Activated CD4-positive, alpha-beta memory T cell treated with anti-CD3 and anti-CD28 coated beads, Interleukin-2, amount 10 ng/mL, durations not matched to agents 7 days and 5 days (primary cell): ENCODE results near the gene APMAP. TPM values are rescaled to one million over a fixed set of nuclear protein-coding genes. Genes with fewer than 3 reads are reported as not detected.

Experiments
- CTCF ChIA-PET: fragments of 350-600 bp; sonication (Branson Sonifier 250); formaldehyde crosslinking; loops from one replicate; lab custom pipeline; 2021; ENCODE audit warnings: antibody characterized with exemption, inconsistent platforms; lab: Charles Lee
- POLR2A ChIA-PET: fragments of 350-600 bp; sonication (Branson Sonifier 250); formaldehyde crosslinking; loops from one replicate; lab custom pipeline; 2021; ENCODE audit warnings: antibody characterized with exemption; lab: Charles Lee
- DNase-seq: peaks from one replicate; pipeline ENCODE4 v3.0.0-alpha.2; 2020
- H3K27ac Mint-ChIP-seq: one replicate; pipeline ENCODE4 v1.8.0; 2021; ENCODE audit warnings: mild to moderate bottlenecking, mixed read lengths
- H3K27me3 Mint-ChIP-seq: one replicate; pipeline ENCODE4 v1.8.0; 2021; ENCODE audit warnings: mixed read lengths
- H3K36me3 Mint-ChIP-seq: one replicate; pipeline ENCODE4 v1.8.0; 2021; ENCODE audit warnings: low read depth, mixed read lengths
- H3K4me1 Mint-ChIP-seq: one replicate; pipeline ENCODE4 v1.8.0; 2021; ENCODE audit warnings: mixed read lengths
- H3K4me3 Mint-ChIP-seq: one replicate; pipeline ENCODE4 v1.8.0; 2021; ENCODE audit warnings: mild to moderate bottlenecking, mixed read lengths
- H3K9me3 Mint-ChIP-seq: one replicate; pipeline ENCODE4 v1.8.0; 2021; ENCODE audit warnings: mixed read lengths
- total RNA-seq, 2 experiments: library from RNA; stranded (reverse); gene quantifications; one replicate each; pipeline ENCODE4 v1.2.3, GENCODE V29; 2021

APMAP gene
- total RNA-seq, 2 experiments from 2014 or later, result 44.1 to 46.5 TPM

DNA sequence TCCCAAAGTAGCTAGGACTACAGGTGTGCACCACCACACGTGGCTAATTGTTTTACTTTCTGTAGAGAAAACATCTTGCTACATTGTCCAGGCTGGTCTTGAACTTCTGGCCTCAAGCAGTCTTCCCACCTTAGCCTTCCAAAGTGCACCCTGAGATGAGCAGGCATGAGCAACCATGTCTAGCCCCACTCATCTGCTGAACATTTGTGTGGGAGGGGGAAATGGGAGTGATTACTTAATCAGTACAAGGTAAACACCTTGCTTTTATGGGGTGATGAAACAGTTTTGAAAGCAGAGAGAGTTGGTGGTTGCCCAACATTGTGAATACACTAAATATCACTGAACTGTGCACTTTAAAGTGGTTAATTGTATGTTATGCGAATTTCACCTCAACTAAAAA, 5.3 kb downstream of the APMAP start:
- no peak for DNase-seq
- ChIA-PET CTCF (no interaction called here), POLR2A (no interaction called here)
- Mint-ChIP-seq H3K4me1 (peaks cover 65% of the 10 kb centered on the region), H3K4me3 (no peak overlapping the region), H3K36me3 (peaks cover 51% of the 10 kb centered on the region), H3K27me3 (no peaks in the 10 kb centered on the region), H3K9me3 (no peaks in the 10 kb centered on the region), H3K27ac (no peak overlapping the region)

DNA sequence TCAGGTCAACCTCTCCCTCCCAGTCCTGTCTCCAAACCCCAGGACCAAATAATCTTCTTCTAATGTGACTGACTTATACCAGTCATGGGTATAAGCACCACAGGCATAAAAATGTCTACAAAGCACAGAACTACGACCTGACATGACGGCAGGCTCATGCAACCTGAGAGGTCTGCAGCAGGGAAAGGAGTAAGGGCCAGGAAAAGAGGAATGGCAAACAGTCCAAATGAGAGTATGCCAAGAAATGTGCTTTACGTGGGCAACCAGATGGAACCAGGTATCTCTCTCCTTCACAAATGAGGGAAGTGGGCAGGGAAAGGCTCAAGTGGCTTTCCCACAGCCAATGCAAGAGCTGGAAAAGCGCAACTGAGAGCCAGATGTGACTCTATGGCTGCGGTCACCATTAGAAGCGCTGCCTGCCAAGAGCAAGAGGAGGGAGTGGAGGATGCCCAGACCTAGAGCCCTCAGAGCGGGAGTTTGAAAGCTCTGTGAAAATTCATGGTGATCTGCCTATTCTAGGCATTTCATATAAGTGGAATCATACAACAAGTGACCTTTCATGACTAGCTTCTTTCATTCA, 6.0 kb downstream of the APMAP start:
- H3K36me3 Mint-ChIP-seq, result peaks cover 53% of the 10 kb centered on the region
- H3K4me3 Mint-ChIP-seq, result no peak overlapping the region
- H3K9me3 Mint-ChIP-seq, result no peaks in the 10 kb centered on the region
- no peak overlapping the region for H3K27ac Mint-ChIP-seq
- ChIA-PET POLR2A (no interaction called here), CTCF (no interaction called here)
- DNase-seq, result no peak
- no peaks in the 10 kb centered on the region for H3K27me3 Mint-ChIP-seq
- peaks cover 68% of the 10 kb centered on the region for H3K4me1 Mint-ChIP-seq

DNA sequence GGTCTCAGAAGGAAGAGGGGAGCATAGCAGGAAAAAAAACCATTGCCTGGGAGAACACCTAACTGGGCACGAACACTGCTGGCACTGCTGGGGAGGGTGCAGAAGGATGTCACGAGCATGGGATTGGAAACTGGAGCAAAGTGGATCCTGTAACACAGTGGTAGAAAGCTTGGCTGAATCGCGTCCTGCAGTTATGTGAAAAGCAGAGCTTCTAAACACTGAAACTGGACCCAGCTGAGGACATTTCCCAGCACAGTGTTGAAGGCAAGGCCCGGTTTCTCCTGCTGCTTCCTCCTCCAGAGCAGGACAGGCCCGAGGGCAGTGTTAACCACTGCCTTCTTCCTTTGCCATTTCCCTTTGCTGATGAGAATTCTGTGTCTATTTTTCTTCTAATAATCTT, 6.7 kb downstream of the APMAP start:
- peaks cover 55% of the 10 kb centered on the region for H3K36me3 Mint-ChIP-seq
- H3K9me3 Mint-ChIP-seq, result no peaks in the 10 kb centered on the region
- CTCF ChIA-PET, result no interaction called here
- no peak overlapping the region for H3K27ac Mint-ChIP-seq
- DNase-seq, result no peak
- POLR2A ChIA-PET, result interaction anchor here (1.1 kb wide), 1 partner anchor 73 kb away, joined by 3 read pairs; no protein-coding TSS in a partner anchor
- H3K4me1 Mint-ChIP-seq, result peaks cover 68% of the 10 kb centered on the region
- H3K27me3 Mint-ChIP-seq, result no peaks in the 10 kb centered on the region
- no peak overlapping the region for H3K4me3 Mint-ChIP-seq

DNA sequence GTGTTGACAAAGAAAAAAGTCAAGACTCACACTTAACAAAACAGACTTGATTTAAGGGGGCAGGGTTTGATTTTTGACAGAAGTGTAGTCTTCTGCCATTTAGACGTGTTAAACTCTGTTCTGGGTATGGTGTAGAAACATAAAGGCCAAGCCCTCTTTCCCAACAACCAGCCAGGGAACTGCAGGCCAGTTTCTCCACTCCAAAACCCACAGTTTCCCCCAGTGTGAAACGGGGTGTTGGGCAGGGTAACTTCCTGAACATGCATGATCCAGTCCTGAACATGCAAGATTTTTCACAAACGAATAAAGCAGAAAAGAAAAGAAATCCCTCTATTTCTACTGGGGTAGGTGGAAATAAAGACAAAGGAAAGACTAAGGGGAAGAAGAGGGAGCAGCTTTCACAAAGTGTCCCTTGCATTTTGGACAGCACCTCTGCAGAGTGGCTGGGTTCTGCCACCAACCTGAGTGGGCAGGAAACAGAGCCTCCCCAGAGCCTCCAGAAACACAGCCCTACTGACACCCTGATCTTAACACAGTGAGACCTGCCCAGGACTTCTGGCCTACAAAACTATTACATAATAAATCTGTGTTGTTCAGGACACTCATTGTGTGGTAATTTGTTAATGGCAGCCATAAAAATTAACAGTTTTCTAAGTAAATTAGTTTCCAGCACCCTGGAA, 7.5 kb downstream of the APMAP start:
- Mint-ChIP-seq H3K4me3 (no peak overlapping the region), H3K36me3 (peaks cover 56% of the 10 kb centered on the region), H3K27me3 (no peaks in the 10 kb centered on the region), H3K9me3 (peaks cover 3% of the 10 kb centered on the region), H3K27ac (no peak overlapping the region), H3K4me1 (peaks cover 62% of the 10 kb centered on the region)
- POLR2A ChIA-PET, result interaction anchor here (1.1 kb wide), 1 partner anchor 74 kb away, joined by 3 read pairs; no protein-coding TSS in a partner anchor
- no peak for DNase-seq
- CTCF ChIA-PET, result no interaction called here

- ChIA-PET CTCF (interaction anchor here (1.1 to 1.6 kb wide), 2 partner anchors 53 to 66 kb away, joined by 3 to 4 read pairs; no protein-coding TSS in a partner anchor), POLR2A (interaction anchor here (0.9 kb wide), 1 partner anchor 74 kb away, joined by 3 read pairs; the partner anchor contains the start of gene ACSS1)
- Mint-ChIP-seq H3K9me3 (peaks cover 10% of the 10 kb centered on the region), H3K4me1 (peaks cover 55% of the 10 kb centered on the region), H3K4me3 (no peak overlapping the region), H3K36me3 (peaks cover 62% of the 10 kb centered on the region), H3K27me3 (no peaks in the 10 kb centered on the region), H3K27ac (no peak overlapping the region)
- DNase-seq, result no peak
Observed at GRCh38 chr20:24983896-24984295, 8.7 kb downstream of the APMAP start.

- Mint-ChIP-seq H3K27me3 (no peaks in the 10 kb centered on the region), H3K9me3 (peaks cover 10% of the 10 kb centered on the region), H3K4me1 (peaks cover 43% of the 10 kb centered on the region), H3K27ac (peak overlapping the region; percentile 45), H3K4me3 (no peak overlapping the region), H3K36me3 (peaks cover 72% of the 10 kb centered on the region)
- POLR2A ChIA-PET, result interaction anchor here (0.7 kb wide), 1 partner anchor 11 kb away, joined by 3 read pairs; the partner anchor contains the start of gene APMAP
- CTCF ChIA-PET, result no interaction called here
- DNase-seq, result no peak
Observed at GRCh38 chr20:24981790-24982189, 10.8 kb downstream of the APMAP start.

GRCh38 chr20:24981282-24981681, 11.3 kb downstream of the APMAP start:
- Mint-ChIP-seq H3K9me3 (peaks cover 13% of the 10 kb centered on the region), H3K4me3 (no peak overlapping the region), H3K27me3 (no peaks in the 10 kb centered on the region), H3K4me1 (peaks cover 40% of the 10 kb centered on the region), H3K27ac (peak overlapping the region; percentile 45), H3K36me3 (peaks cover 77% of the 10 kb centered on the region)
- ChIA-PET CTCF (no interaction called here), POLR2A (no interaction called here)
- no peak for DNase-seq

DNA sequence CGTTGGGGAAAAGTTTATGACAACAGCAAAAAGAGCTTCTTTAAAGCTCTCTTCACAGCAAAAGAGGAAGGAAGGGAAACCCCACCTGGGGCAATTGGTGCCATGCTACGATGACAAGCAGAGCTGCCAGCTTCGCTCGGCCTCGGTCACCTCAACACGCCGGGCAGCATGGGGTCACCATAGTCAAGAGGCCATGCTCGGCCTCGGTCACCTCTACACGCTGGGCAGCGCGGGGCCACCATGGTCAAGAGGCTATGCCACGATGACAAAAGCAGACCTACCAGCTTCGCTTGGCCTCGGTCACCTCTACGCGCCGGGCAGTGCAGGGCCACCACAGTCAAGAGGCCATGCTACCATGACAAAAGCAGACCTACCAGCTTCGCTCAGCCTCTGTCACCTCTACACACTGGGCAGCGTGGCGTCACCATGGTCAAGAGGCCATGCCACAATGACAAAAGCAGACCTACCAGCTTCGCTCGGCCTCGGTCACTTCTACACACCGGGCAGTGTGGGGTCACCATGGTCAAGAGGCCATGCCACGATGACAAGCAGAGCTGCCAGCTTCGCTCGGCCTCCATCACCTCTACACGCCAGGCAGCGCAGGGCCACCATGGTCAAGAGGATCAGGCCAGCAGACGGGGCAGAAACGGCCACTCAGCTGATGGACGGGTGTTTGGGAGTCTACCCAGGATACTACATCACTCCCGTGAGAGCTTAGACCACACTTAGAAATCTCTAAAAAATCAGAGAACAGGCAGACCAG, 12.1 kb downstream of the APMAP start:
- peak; percentile 12 for DNase-seq
- ChIA-PET POLR2A (interaction anchor here (1.1 kb wide), 1 partner anchor 9 kb away, joined by 3 read pairs; no protein-coding TSS in a partner anchor), CTCF (interaction anchor here (0.8 kb wide), 1 partner anchor 20 kb away, joined by 4 read pairs; no protein-coding TSS in a partner anchor)
- Mint-ChIP-seq H3K36me3 (peaks cover 86% of the 10 kb centered on the region), H3K4me3 (no peak overlapping the region), H3K9me3 (peaks cover 17% of the 10 kb centered on the region), H3K27ac (no peak overlapping the region), H3K4me1 (peaks cover 33% of the 10 kb centered on the region), H3K27me3 (no peaks in the 10 kb centered on the region)

DNA sequence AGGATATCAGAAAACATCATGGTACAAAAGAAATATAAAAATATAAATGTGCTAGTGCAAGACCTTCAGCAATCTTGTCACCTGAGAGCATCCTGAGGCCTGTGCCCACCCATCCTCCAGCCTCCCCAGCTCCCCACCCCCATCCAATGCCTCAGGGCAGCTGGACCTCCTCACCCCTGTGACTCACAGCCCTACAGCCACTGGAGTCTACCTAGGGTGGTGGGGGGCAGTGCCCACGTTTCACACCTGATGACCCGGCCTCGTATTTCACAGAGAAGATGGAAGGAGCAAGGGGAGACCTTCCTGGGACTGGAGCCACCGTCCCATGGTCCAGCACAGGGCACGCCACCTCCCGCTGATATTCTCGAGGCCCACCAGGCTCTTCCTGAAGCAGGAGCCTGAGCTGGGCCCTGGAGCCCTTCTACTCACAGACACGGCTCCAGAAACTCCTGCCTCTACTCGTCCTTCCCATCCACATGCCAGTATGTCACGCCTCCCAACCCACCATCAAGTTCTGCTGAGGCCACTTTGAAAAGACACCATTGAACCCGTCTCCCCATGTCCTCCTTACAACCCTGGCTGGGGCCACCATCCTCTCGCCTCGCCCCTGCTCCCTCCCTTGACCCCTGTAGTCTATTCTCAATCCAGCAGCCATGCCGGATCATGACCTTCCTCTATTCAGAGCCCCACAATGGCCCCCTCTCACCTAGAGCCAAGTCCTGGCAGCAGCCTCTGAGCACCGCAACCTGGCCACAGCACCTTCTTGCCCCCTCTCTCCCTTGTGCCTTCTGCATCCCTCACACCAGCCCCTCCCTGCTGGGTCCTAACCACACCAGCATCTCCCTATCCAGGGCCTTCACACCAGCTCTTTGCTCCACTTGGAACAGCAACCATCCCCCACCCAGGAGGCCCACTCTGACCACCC, 13.3 kb downstream of the APMAP start:
- Mint-ChIP-seq H3K4me1 (peaks cover 24% of the 10 kb centered on the region), H3K36me3 (peaks cover 90% of the 10 kb centered on the region), H3K9me3 (peaks cover 19% of the 10 kb centered on the region), H3K27me3 (no peaks in the 10 kb centered on the region), H3K27ac (no peak overlapping the region), H3K4me3 (no peak overlapping the region)
- DNase-seq, result peak; percentile 8
- POLR2A ChIA-PET, result interaction anchor here (1.1 kb wide), 1 partner anchor 8 kb away, joined by 3 read pairs; no protein-coding TSS in a partner anchor
- CTCF ChIA-PET, result interaction anchor here (0.8 kb wide), 1 partner anchor 18 kb away, joined by 4 read pairs; no protein-coding TSS in a partner anchor

GRCh38 chr20:24978513-24978912, 14.0 kb downstream of the APMAP start:
- POLR2A ChIA-PET, result interaction anchor here (0.6 kb wide), 1 partner anchor 261 kb away, joined by 3 read pairs; no protein-coding TSS in a partner anchor
- no peak for DNase-seq
- Mint-ChIP-seq H3K4me3 (no peak overlapping the region), H3K9me3 (peaks cover 19% of the 10 kb centered on the region), H3K36me3 (peaks cover 91% of the 10 kb centered on the region), H3K27me3 (no peaks in the 10 kb centered on the region), H3K27ac (no peak overlapping the region), H3K4me1 (peaks cover 24% of the 10 kb centered on the region)
- CTCF ChIA-PET, result interaction anchor here (1.1 kb wide), 1 partner anchor 17 kb away, joined by 3 read pairs; no protein-coding TSS in a partner anchor

GRCh38 chr20:24977797-24978196, 14.8 kb downstream of the APMAP start:
- ChIA-PET POLR2A (interaction anchor here (0.6 kb wide), 1 partner anchor 262 kb away, joined by 3 read pairs; no protein-coding TSS in a partner anchor), CTCF (interaction anchor here (1.1 kb wide), 1 partner anchor 17 kb away, joined by 3 read pairs; no protein-coding TSS in a partner anchor)
- H3K4me1 Mint-ChIP-seq, result peaks cover 23% of the 10 kb centered on the region
- no peak overlapping the region for H3K27ac Mint-ChIP-seq
- H3K4me3 Mint-ChIP-seq, result no peak overlapping the region
- peaks cover 19% of the 10 kb centered on the region for H3K9me3 Mint-ChIP-seq
- no peaks in the 10 kb centered on the region for H3K27me3 Mint-ChIP-seq
- peaks cover 91% of the 10 kb centered on the region for H3K36me3 Mint-ChIP-seq
- DNase-seq, result peak; percentile 7

- Mint-ChIP-seq H3K4me1 (peaks cover 19% of the 10 kb centered on the region), H3K27ac (no peak overlapping the region), H3K36me3 (peaks cover 89% of the 10 kb centered on the region), H3K27me3 (no peaks in the 10 kb centered on the region), H3K9me3 (peaks cover 19% of the 10 kb centered on the region), H3K4me3 (no peak overlapping the region)
- CTCF ChIA-PET, result interaction anchor here (1.1 kb wide), 1 partner anchor 16 kb away, joined by 3 read pairs; no protein-coding TSS in a partner anchor
- no peak for DNase-seq
- POLR2A ChIA-PET, result no interaction called here
Observed at GRCh38 chr20:24977336-24977735, 15.2 kb downstream of the APMAP start.
